A549 (cell line): ENCODE data around the gene NOS1AP. TPM values are rescaled to one million over a fixed set of nuclear protein-coding genes. Genes with fewer than 3 reads are reported as not detected.

Source experiments
- ATAC-seq, 2 experiments: fragments of 200-7000 bp in 1 of 2; fragments of >200 bp in 1 of 2; cut with Nextera tagmentation in 1 of 2; cut with Tn5 transposase in 1 of 2; 3 replicates each; pipeline versions ENCODE4 v1.8.0 to v1.9.1; 2018 to 2020; ENCODE audit warnings: mild to moderate bottlenecking in 1 of 2, moderate library complexity in 1 of 2
- CTCF ChIA-PET: fragments of 300-600 bp; sonication (Branson Sonifier 250); formaldehyde crosslinking; extraction: SDS; loops from one replicate; lab custom pipeline; 2021; ENCODE audit warnings: antibody characterized with exemption, inconsistent platforms; lab: Yijun Ruan, JAX
- POLR2A ChIA-PET: fragments of 350-600 bp; formaldehyde crosslinking; extraction: SDS; loops from one replicate; lab custom pipeline; 2021; ENCODE audit warnings: antibody characterized with exemption, inconsistent platforms; lab: Yijun Ruan, JAX
- DNase-seq, 2 experiments: peaks; one replicate each; pipeline versions ENCODE4 v3.0.0 to v3.0.0-alpha.2; 2011 to 2016; ENCODE audit warnings: low read depth in 1 of 2, low spot score in 1 of 2
- FAIRE-seq: peaks from 2 replicates; lab custom pipeline; 2011; peaks lifted over from hg19 to GRCh38; lab: Jason Lieb, UNC
- H3K27ac ChIP-seq, 2 experiments: fragments of >200 bp; sonication (Bioruptor Twin); formaldehyde crosslinking; 3 replicates each; pipeline ENCODE4 v1.5.1; 2016 to 2017
- H3K4me1 ChIP-seq: fragments of >200 bp; sonication (Bioruptor Twin); formaldehyde crosslinking; 3 replicates; pipeline ENCODE4 v1.6.1; 2016
- H3K4me2 ChIP-seq: fragments of >200 bp; sonication (Bioruptor Twin); formaldehyde crosslinking; 3 replicates; pipeline ENCODE4 v1.6.1; 2016
- H3K4me3 ChIP-seq: fragments of >200 bp; sonication (Bioruptor Twin); formaldehyde crosslinking; 3 replicates; pipeline ENCODE4 v1.5.1; 2016
- H3K9me3 ChIP-seq: fragments of >200 bp; sonication (Bioruptor Twin); formaldehyde crosslinking; 3 replicates; pipeline ENCODE4 v1.6.1; 2016
- BHLHE40 ChIP-seq: IDR thresholded peaks from 2 replicates; pipeline ENCODE4 v1.6.1; 2012; ENCODE audit warnings: low read depth, low read length, inconsistent platforms
- CEBPB ChIP-seq, 2 experiments: fragments of >200 bp in 1 of 2; sonication (Bioruptor Twin) in 1 of 2; formaldehyde crosslinking in 1 of 2; IDR thresholded peaks; 2 replicates each; pipeline ENCODE4 v1.6.1; 2012 to 2016
- CHD2 ChIP-seq: fragments of 150-350 bp; IDR thresholded peaks from 2 replicates; pipeline ENCODE4 v1.6.1; 2014; ENCODE audit warnings: low read length; ENCODE audit not compliant: partially characterized antibody
- EP300 ChIP-seq, 2 experiments: fragments of >200 bp; sonication (Bioruptor Twin); formaldehyde crosslinking; IDR thresholded peaks; 2 replicates in 1 of 2; 3 replicates in 1 of 2; pipeline ENCODE4 v1.6.1; 2016 to 2017
- ESRRA ChIP-seq: fragments of 150-350 bp; IDR thresholded peaks from 2 replicates; pipeline ENCODE4 v1.6.1; 2014; ENCODE audit warnings: mild to moderate bottlenecking, low read length, borderline replicate concordance
- FOSB ChIP-seq: fragments of 250-450 bp; sonication (Bioruptor Pico); IDR thresholded peaks from 2 replicates; pipeline ENCODE4 v1.5.0; 2020; ENCODE audit warnings: mild to moderate bottlenecking, moderate library complexity
- GATA3 ChIP-seq: IDR thresholded peaks from 2 replicates; pipeline ENCODE4 v1.6.1; 2012; ENCODE audit warnings: borderline replicate concordance
- HEYL ChIP-seq: fragments of 250-450 bp; sonication (Bioruptor Pico); IDR thresholded peaks from 2 replicates; pipeline ENCODE4 v1.8.0; 2021; ENCODE audit warnings: mild to moderate bottlenecking, moderate library complexity
- HOXA7 ChIP-seq: fragments of 250-450 bp; sonication (Bioruptor Pico); IDR thresholded peaks from 2 replicates; pipeline ENCODE4 v1.5.0; 2020; ENCODE audit warnings: mild to moderate bottlenecking, moderate library complexity
- JUNB ChIP-seq: fragments of >200 bp; sonication (Bioruptor Twin); formaldehyde crosslinking; IDR thresholded peaks from 2 replicates; pipeline ENCODE4 v1.6.1; 2016
- KDM5A ChIP-seq: fragments of 200-600 bp; sonication (generic); IDR thresholded peaks from 2 replicates; pipeline ENCODE4 v1.6.1; 2016; ENCODE audit warnings: antibody characterized with exemption, mild to moderate bottlenecking
- MAZ ChIP-seq: fragments of 150-350 bp; IDR thresholded peaks from 2 replicates; pipeline ENCODE4 v1.6.1; 2014; ENCODE audit warnings: antibody characterized with exemption, low read depth, low read length, borderline replicate concordance
- PHF8 ChIP-seq: fragments of 200-600 bp; sonication (generic); IDR thresholded peaks from 2 replicates; pipeline ENCODE4 v1.6.1; 2016; ENCODE audit warnings: low read depth, mild to moderate bottlenecking, antibody characterized with exemption, moderate library complexity, borderline replicate concordance
- RAD21 ChIP-seq, 2 experiments: fragments of >200 bp in 1 of 2; sonication (Bioruptor Twin) in 1 of 2; formaldehyde crosslinking in 1 of 2; IDR thresholded peaks in 1 of 2; conservative IDR thresholded peaks in 1 of 2; 2 replicates in 1 of 2; 3 replicates in 1 of 2; pipeline ENCODE4 v1.6.1; 2012 to 2018; ENCODE audit warnings: inconsistent platforms in 1 of 2
- RARB ChIP-seq: fragments of 250-450 bp; sonication (Bioruptor Pico); IDR thresholded peaks from 2 replicates; pipeline ENCODE4 v1.8.0; 2021; ENCODE audit warnings: mild to moderate bottlenecking, moderate library complexity
- SMC3 ChIP-seq: fragments of >200 bp; sonication (Bioruptor Twin); formaldehyde crosslinking; IDR thresholded peaks from 3 replicates; pipeline ENCODE4 v1.6.1; 2018; ENCODE audit warnings: inconsistent platforms
- TFCP2L1 ChIP-seq: fragments of 250-450 bp; sonication (Bioruptor Pico); IDR thresholded peaks from 2 replicates; pipeline ENCODE4 v1.5.0; 2021; ENCODE audit warnings: mild to moderate bottlenecking
- TP53 ChIP-seq: fragments of 250-450 bp; sonication (Bioruptor Pico); IDR thresholded peaks from 2 replicates; pipeline ENCODE4 v1.5.0; 2021; ENCODE audit warnings: mild to moderate bottlenecking, moderate library complexity
- ZC3H11A ChIP-seq: fragments of 450-650 bp; IDR thresholded peaks from 2 replicates; pipeline ENCODE4 v1.6.1; 2014; ENCODE audit warnings: antibody characterized with exemption, mild to moderate bottlenecking
- ZFP36 ChIP-seq: fragments of 450-650 bp; IDR thresholded peaks from 2 replicates; pipeline ENCODE4 v1.6.1; 2014; ENCODE audit warnings: borderline replicate concordance; ENCODE audit not compliant: partially characterized antibody
- ZNF302 ChIP-seq: fragments of 250-450 bp; sonication (Bioruptor Pico); IDR thresholded peaks from 2 replicates; pipeline ENCODE4 v1.9.0; 2021; ENCODE audit warnings: inconsistent platforms, mild to moderate bottlenecking, moderate library complexity
- ZSCAN20 ChIP-seq: fragments of 250-450 bp; sonication (Bioruptor Pico); IDR thresholded peaks from 2 replicates; pipeline ENCODE4 v1.8.0; 2022; ENCODE audit warnings: mild to moderate bottlenecking, moderate library complexity
- WGBS: methylation state at CpG from one replicate; pipeline ENCODE4 v1.1.6; 2017; ENCODE audit errors: missing lambda C conversion rate; 5-methylcytosine and 5-hydroxymethylcytosine counted together
- polyA plus RNA-seq, 4 experiments: library from polyadenylated mRNA; depleted of rRNA in 3 of 4; stranded (reverse); fragments of >200 nt; fragmentation: RNase III in 1 of 4; extraction: RNeasy Plus Mini Kit Qiagen cat#74134 plus additional on column Dnase treatment in 1 of 4; gene quantifications; 2 replicates in 3 of 4; 3 replicates in 1 of 4; pipeline ENCODE4 v1.2.3, GENCODE V29; 2011 to 2017
- TF ChIP-seq, protein P1 (sequence below): fragments of >200 bp; sonication (Bioruptor Twin); formaldehyde crosslinking; IDR thresholded peaks from 3 replicates; pipeline ENCODE4 v1.5.1; 2016
- TF ChIP-seq, protein P2 (sequence below): fragments of >200 bp; sonication (Bioruptor Twin); formaldehyde crosslinking; IDR thresholded peaks from 3 replicates; pipeline ENCODE4 v1.6.1; 2016
- TF ChIP-seq, protein P3 (sequence below): IDR thresholded peaks from 2 replicates; pipeline ENCODE4 v1.6.1; 2012
- TF ChIP-seq, protein P4 (sequence below): IDR thresholded peaks from 2 replicates; pipeline ENCODE4 v1.6.1; 2012; ENCODE audit warnings: low read depth, borderline replicate concordance

NOS1AP gene
- polyA plus RNA-seq, 2 of the 4 experiments (the other 2 are of a cell fraction) = 0.17 to 0.25 TPM

DNA sequence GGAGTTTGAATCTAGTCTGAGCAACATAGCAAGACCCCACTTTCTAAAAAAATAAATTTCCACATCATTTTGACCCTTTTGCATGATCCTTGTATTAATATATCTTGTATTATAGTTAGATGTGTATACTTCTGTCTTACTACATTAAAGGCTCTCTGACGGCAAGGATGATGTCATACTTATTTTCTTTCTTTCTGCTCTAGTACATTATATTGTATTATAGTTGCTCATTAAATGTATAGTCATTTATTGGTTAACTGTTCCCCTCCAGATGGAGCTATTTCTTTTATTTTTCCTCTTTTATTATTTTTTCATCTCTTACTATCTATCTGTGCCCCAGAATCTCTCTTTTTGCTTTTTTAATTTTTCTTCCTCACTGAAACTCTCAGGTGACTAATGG lies 30.9 kb upstream of the NOS1AP start:
- no peaks in the 10 kb centered on the region for H3K9me3 ChIP-seq
- peaks cover 6% of the 10 kb centered on the region; the same call in 2 of the 3 replicates for H3K4me1 ChIP-seq
- 38% methylated on average over 1 of the region's 1 CpG for WGBS
- FAIRE-seq (no peak), DNase-seq (no peak), ATAC-seq (no peak)
- no peak overlapping the region for H3K27ac ChIP-seq
- no peak overlapping the region for H3K4me3 ChIP-seq
- ChIA-PET POLR2A (no interaction called here), CTCF (interaction anchor here (0.6 to 11.5 kb wide), 11 partner anchors 11 to 509 kb away, joined by 3 to 262 read pairs (median 7); partner anchors contain the start of gene OLFML2B)
- TF ChIP-seq, protein P1, sequence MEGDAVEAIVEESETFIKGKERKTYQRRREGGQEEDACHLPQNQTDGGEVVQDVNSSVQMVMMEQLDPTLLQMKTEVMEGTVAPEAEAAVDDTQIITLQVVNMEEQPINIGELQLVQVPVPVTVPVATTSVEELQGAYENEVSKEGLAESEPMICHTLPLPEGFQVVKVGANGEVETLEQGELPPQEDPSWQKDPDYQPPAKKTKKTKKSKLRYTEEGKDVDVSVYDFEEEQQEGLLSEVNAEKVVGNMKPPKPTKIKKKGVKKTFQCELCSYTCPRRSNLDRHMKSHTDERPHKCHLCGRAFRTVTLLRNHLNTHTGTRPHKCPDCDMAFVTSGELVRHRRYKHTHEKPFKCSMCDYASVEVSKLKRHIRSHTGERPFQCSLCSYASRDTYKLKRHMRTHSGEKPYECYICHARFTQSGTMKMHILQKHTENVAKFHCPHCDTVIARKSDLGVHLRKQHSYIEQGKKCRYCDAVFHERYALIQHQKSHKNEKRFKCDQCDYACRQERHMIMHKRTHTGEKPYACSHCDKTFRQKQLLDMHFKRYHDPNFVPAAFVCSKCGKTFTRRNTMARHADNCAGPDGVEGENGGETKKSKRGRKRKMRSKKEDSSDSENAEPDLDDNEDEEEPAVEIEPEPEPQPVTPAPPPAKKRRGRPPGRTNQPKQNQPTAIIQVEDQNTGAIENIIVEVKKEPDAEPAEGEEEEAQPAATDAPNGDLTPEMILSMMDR = peak; percentile 11; the same call in 1 of the 3 replicates
- TF ChIP-seq, protein P2, sequence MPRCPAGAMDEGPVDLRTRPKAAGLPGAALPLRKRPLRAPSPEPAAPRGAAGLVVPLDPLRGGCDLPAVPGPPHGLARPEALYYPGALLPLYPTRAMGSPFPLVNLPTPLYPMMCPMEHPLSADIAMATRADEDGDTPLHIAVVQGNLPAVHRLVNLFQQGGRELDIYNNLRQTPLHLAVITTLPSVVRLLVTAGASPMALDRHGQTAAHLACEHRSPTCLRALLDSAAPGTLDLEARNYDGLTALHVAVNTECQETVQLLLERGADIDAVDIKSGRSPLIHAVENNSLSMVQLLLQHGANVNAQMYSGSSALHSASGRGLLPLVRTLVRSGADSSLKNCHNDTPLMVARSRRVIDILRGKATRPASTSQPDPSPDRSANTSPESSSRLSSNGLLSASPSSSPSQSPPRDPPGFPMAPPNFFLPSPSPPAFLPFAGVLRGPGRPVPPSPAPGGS = no peak
- no peak overlapping the region for H3K4me2 ChIP-seq

DNA sequence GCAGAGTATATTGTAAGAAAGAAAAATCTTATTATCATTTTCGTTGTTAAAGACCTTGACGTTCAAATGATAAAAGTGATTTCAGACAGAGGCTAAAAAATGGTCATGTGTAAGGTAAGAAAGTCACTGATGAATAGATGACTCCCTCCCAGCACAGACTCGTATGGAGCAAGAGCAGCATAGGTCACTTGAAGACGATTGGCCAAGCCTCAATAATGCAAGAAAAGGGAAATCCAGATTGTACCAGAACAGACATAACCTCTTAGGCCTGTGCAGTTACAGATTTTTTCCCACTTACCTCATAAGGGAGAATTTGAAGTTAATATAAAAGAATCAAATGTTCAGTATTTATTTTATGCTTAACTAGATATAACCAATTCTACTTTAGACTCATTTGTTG lies 29.5 kb upstream of the NOS1AP start:
- FAIRE-seq = no peak
- Histone ChIP-seq H3K4me1 (peaks cover 6% of the 10 kb centered on the region; the same call in 2 of the 3 replicates), H3K9me3 (no peaks in the 10 kb centered on the region), H3K27ac (no peak overlapping the region), H3K4me2 (no peak overlapping the region), H3K4me3 (no peak overlapping the region)
- ChIA-PET CTCF (interaction anchor here (0.6 to 3.0 kb wide), 2 partner anchors 247 to 248 kb away, joined by 3 to 21 read pairs; no protein-coding TSS in a partner anchor), POLR2A (no interaction called here)
- WGBS = 24% methylated on average over 4 of the region's 4 CpGs
- no peak for ATAC-seq
- TF ChIP-seq FOSB (CRISPR knock-in tag) = no peak
- TF ChIP-seq ZC3H11A = no peak
- TF ChIP-seq, protein P3, sequence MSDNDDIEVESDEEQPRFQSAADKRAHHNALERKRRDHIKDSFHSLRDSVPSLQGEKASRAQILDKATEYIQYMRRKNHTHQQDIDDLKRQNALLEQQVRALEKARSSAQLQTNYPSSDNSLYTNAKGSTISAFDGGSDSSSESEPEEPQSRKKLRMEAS = no peak
- TF ChIP-seq RARB = no peak
- TF ChIP-seq ZFP36 = no peak
- TF ChIP-seq GATA3 = no peak
- no peak for TF ChIP-seq TP53 (CRISPR knock-in tag)
- no peak for TF ChIP-seq HOXA7 (CRISPR knock-in tag)
- TF ChIP-seq KDM5A = no peak
- no peak for TF ChIP-seq PHF8
- TF ChIP-seq TFCP2L1 = no peak
- TF ChIP-seq ZSCAN20 (CRISPR knock-in tag) = no peak
- TF ChIP-seq EP300 (IDR thresholded peaks at IDR 0.05) = no peak
- TF ChIP-seq, protein P4, sequence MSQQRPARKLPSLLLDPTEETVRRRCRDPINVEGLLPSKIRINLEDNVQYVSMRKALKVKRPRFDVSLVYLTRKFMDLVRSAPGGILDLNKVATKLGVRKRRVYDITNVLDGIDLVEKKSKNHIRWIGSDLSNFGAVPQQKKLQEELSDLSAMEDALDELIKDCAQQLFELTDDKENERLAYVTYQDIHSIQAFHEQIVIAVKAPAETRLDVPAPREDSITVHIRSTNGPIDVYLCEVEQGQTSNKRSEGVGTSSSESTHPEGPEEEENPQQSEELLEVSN = no peak
- TF ChIP-seq ESRRA = no peak
- no peak for TF ChIP-seq HEYL (CRISPR knock-in tag)
- no peak for TF ChIP-seq ZNF302 (CRISPR knock-in tag)
- no peak for DNase-seq

DNA sequence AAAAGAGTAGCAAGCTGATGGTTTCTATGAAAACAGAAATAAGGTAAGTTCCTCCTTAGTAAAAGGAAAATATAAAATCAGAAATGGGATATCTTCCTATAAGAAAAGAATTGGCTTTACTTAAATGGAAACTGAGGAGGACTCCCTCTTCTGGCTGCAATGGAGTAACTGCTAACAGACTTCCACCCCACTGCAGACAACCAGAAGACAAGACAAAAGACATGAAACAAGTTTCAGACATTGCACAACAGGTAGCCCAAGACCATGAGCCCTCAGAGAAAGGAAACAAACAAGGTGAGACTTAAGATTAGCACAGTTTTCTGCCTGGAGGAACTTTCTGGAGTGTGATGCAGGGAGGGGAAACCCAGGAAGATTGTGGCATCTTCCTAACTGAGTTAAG lies 28.8 kb upstream of the NOS1AP start:
- POLR2A ChIA-PET = no interaction called here
- DNase-seq (peak in 1 of 2 experiments; percentile 44), FAIRE-seq (no peak), ATAC-seq (peak in 1 of 2 experiments; percentile 64; a peak in 3 of 6 replicates)
- CTCF ChIA-PET = interaction anchor here (1.2 to 3.0 kb wide), 3 partner anchors 12 to 248 kb away, joined by 4 to 21 read pairs (median 7); no protein-coding TSS in a partner anchor
- Histone ChIP-seq H3K4me1 (no peaks in the 10 kb centered on the region), H3K4me3 (no peak overlapping the region), H3K27ac (no peak overlapping the region), H3K9me3 (no peaks in the 10 kb centered on the region), H3K4me2 (no peak overlapping the region)
- TF ChIP-seq ZFP36 = no peak
- TF ChIP-seq, protein P1 = peak; percentile 28
- TF ChIP-seq MAZ = no peak
- peak in 1 of 2 experiments; percentile 47; a peak in 2 of 4 replicates for TF ChIP-seq CEBPB (IDR thresholded peaks at IDR 0.05)
- TF ChIP-seq, protein P4 = no peak
- no peak for TF ChIP-seq HEYL (CRISPR knock-in tag)
- TF ChIP-seq JUNB = no peak
- no peak for TF ChIP-seq BHLHE40
- TF ChIP-seq RAD21 (conservative IDR thresholded peaks at IDR 0.05 in 1 of 2, IDR thresholded peaks at IDR 0.05 in 1 of 2) = peak in 1 of 2 experiments; percentile 33; a peak in 1 of 5 replicates
- TF ChIP-seq FOSB (CRISPR knock-in tag) = no peak
- TF ChIP-seq SMC3 = 0 out of 3 replicates have a peak, but pooled peaks have one; percentile 9
- no peak for TF ChIP-seq CHD2
